ENCODE data around the gene GDI1.

The GDI1 gene

GRCh38 chrX:154484255-154485149, 47.5 kb downstream of the GDI1 start:
- no peak for DNase-seq

GRCh38 chrX:154485150-154486051, 48.4 kb downstream of the GDI1 start:
- DNase-seq: no peak

DNA sequence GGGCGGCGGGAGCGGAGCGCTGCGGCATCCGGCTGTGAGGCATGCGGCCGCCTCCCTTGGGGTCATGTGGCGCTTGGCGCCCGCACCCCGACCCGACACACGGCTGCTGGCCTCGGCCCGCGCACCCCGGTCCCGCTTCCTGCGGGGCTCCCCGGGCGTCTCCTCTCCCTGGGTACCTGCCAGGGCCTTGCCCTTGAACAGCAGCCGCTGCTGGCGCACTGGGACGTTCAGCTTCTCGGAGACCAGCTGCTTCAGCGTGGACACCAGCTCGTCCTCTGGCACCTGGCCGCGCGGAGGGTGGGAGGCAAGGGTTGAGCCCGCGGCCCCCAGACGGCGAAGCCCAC, 49.1 kb downstream of the GDI1 start:
- no peak for DNase-seq

DNA sequence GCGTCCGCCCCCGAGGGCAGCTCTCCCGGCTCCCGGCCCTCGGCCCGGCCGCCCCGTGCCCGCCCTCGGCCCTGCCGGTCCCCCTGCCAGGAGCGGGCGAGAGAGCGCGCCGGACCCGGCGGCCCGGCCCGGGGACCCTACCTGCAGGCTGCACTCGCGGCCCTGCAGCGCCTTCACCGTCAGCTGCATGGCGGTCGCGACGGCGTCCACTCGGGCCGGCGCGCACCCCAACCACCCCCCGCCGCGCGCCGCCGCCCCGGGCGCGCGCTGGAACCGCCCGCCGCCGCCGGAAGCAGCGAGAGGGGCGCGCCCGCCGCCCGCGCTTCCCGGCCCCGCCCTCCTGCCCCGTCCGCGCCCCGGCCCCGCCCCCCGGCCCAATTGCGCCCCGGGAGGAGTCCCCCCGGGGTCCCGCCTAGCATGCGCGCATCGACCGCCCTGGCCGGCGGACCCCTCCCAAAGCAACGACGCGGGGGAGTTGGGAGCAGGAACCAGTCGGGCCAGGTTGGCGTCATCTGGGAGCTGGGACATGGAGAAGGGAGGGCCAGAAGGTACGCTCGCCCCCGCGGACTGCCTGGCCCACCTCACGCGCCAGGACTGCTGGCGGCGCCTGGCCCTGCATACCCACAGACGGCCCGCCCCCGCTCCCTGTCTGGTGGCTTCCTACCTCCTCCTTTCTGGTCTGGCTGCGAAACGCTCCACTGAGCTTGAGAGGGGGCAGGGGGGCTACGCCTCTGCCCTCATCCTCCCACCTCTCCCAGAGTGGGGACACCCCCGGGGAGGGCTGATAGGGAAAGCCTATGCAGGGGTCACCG, 49.6 kb downstream of the GDI1 start, which contains the start of gene UBL4A:
TSS of gene UBL4A (minus strand) at position 220 of the 812 bp plus-strand sequence. CDS start at position 189, 31 bp downstream.
- DNase-seq: no peak

- DNase-seq: no peak
These were observed 50.8 kb downstream of the GDI1 start for GRCh38 chrX:154487518-154488290.

DNA sequence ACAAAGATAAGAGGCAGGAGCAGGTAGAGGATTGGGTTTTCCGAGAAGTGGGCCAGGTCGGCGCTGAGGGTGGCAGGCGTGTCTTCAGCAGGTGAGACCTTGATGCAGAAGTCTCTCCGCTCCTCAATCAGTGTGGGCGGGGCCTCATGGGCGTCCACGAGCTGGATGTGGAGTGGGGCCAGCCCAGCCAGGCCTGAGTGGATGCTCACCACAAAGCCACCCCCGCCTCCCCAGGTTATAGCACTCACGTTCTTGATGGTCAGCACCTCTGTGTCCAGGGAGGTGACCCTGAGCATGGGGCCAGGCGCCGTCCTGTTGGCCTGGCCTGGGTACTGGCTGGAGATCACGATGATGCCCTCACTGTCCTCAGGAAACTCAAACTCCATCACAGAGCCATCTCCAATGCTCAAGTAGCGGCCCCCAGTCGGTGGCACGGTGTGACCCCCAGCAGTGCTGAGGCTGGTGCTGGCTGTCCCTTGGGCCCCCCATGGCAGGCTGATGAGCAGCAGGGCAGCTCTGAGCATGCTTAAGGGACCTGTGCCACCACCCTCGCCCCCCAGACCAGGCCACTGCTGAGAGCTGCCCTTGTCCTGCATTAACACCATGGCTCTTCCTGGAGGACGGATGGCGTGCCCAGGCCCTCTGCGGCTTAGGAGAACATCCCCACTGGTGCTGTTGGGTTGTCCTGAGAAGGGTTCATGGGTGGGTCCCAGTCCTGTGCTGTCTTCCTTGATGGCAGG, 51.6 kb downstream of the GDI1 start:
- no peak for DNase-seq

GRCh38 chrX:154489182-154489581, 52.2 kb downstream of the GDI1 start:
- DNase-seq: no peak

- DNase-seq: no peak
These were observed 53.1 kb downstream of the GDI1 start for GRCh38 chrX:154490021-154490413.

DNA sequence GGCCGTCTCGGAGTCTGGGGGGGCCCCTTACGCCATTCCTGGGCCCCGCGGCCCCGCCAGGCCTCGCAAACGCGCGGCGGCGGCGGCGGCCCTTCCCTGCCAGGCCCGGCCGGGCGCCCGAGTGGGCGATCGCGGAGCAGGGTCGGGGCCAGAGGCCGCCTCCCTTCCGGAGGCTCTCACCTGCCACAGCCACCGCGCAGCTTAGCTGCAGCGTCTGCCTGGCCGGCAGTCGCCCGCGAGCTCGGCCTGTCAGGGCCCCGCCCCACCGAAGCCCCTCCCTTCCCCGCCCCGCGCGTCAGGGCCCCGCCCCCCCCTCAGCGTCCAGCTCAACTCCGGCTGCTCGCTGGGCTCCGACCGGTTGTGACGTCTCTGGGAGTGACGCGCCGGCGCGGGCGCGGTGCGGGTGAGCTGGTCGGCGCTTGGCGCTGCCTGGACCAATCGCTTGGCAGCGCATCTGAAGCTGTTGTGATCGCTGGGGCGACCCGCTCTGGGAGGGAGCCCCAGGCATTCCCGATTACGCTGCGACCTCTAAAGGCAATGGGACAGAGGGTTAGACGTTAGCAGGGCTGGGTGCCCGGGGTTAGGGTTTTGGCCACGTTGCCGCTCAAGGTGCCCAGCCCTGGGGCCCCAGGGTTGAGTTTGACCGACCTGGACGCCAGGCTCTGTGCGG, 53.6 kb downstream of the GDI1 start, which contains the start of gene SLC10A3:
TSS of gene SLC10A3 (minus strand) at position 216 of the 670 bp plus-strand sequence. CDS start 1,689 bp downstream, outside the sequence.
- DNase-seq: peak; percentile 82
